Right lobe of liver (tissue), 6 donors: ENCODE measurements around the gene DHX40. TPM values are rescaled to one million over a fixed set of nuclear protein-coding genes. Genes with fewer than 3 reads are reported as not detected.

ENCODE experiments used
- ATAC-seq, 4 donors: fragments of 200-7000 bp; cut with Tn5 transposase; one replicate each; pipeline ENCODE4 v1.9.1; 2020; ENCODE audit warnings: mild to moderate bottlenecking in 4 of 4, moderate library complexity in 4 of 4
- DNase-seq, 3 donors: peaks; one replicate each; pipeline ENCODE4 v3.0.0-alpha.2; 2020
- H3K27ac ChIP-seq, 3 donors: fragments of 200-600 bp; one replicate each; pipeline ENCODE4 v1.8.0; 2022
- H3K27me3 ChIP-seq, 2 donors: fragments of 200-600 bp; one replicate each; pipeline ENCODE4 v1.8.0; 2022
- H3K36me3 ChIP-seq, 4 donors: fragments of 200-600 bp; sonication (generic) in 1 of 4; one replicate each; pipeline versions ENCODE4 v1.5.1 to v1.8.0; 2017 to 2022; ENCODE audit warnings: control low read depth in 1 of 4
- H3K4me1 ChIP-seq, 4 donors: fragments of 200-600 bp; sonication (generic) in 1 of 4; one replicate each; pipeline versions ENCODE4 v1.5.1 to v1.8.0; 2017 to 2022; ENCODE audit warnings: control low read depth in 1 of 4
- H3K4me3 ChIP-seq, 3 donors: fragments of 200-600 bp; one replicate each; pipeline ENCODE4 v1.8.0; 2022
- H3K9me3 ChIP-seq, 4 donors: fragments of 200-600 bp; sonication (generic) in 1 of 4; one replicate each; pipeline versions ENCODE4 v1.5.1 to v1.8.0; 2017 to 2022; ENCODE audit warnings: control low read depth in 1 of 4
- POLR2A ChIP-seq: fragments of 450-650 bp; IDR thresholded peaks from one replicate; pipeline ENCODE4 v1.6.1; 2017; ENCODE audit warnings: antibody characterized with exemption, mild to moderate bottlenecking
- WGBS: methylation state at CpG from one replicate; pipeline ENCODE4 v1.1.6; 2018; ENCODE audit warnings: low coverage, low lambda C conversion rate; ENCODE audit not compliant: insufficient coverage; ENCODE audit errors: missing lambda C conversion rate; 5-methylcytosine and 5-hydroxymethylcytosine counted together
- intact Hi-C, 2 donors: fragments of 100-400 bp; cut with DNase I; formaldehyde crosslinking; loops; one replicate each; pipeline versions ENCODE4 v1.11.2 to v1.14.1; 2022
- total RNA-seq, 6 experiments: library from RNA; depleted of rRNA in 2 of 6; stranded (reverse); fragments of >200 nt in 2 of 6; fragmentation: NEBNext Ultra II Directional in 3 of 6; extraction: Animal tissue kit (Norgen Biotek cat#: 25700) in 3 of 6; gene quantifications; one replicate each; pipeline versions ENCODE4 v1.1.0 to v1.2.4, GENCODE V29; 2016 to 2023
- TF ChIP-seq, protein P1 (sequence below), 4 donors: fragments of 200-600 bp in 3 of 4; fragments of 450-650 bp in 1 of 4; IDR thresholded peaks; one replicate each; pipeline versions ENCODE4 v1.5.1 to v1.8.0; 2016 to 2022; ENCODE audit warnings: antibody characterized with exemption in 4 of 4, mild to moderate bottlenecking in 2 of 4
- donor health status: DM: no; HTN: yes; CAD: no.
- donor health status: DM: no; HTN: no; CAD: no.
- donor health status: DM: no; HTN: no; CAD: no.
- donor health status: DM: no; HTN: yes; CAD: no.
- donor health status: DM: no; HTN: yes; CAD: no.

Gene DHX40
- total RNA-seq, 6 experiments from 2014 or later: 7.8 to 12.0 (median 9.4) TPM

DNA sequence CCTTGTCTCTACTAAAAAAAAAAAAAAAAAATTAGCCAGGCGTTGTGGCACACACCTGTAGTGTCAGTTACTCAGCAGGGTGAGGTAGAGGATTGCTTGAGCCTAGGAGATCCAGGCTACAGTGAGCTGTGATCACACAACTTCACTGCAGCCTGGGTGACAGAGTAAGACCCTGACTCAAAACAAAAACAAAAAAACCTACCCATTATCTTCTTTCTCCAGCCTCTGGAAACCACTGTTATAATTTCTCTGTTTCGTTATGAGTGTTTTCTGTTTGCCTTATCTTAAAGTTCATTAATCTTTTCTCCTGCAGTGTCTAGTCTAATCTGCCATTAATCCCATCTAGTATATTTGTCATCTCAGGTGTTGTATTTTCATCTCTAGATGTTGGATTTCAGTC, 35.7 kb downstream of the DHX40 start:
- no peak for ATAC-seq
- 83% methylated on average over 2 of the region's 2 CpGs for WGBS
- Histone ChIP-seq H3K4me1 (no peaks in the 10 kb centered on the region), H3K9me3 (no peaks in the 10 kb centered on the region), H3K4me3 (no peak overlapping the region), H3K27me3 (no peaks in the 10 kb centered on the region), H3K36me3 (peaks cover 0 to 30% (median 2%) of the 10 kb centered on the region in 4 donors), H3K27ac (no peak overlapping the region)
- TF ChIP-seq, protein P1, sequence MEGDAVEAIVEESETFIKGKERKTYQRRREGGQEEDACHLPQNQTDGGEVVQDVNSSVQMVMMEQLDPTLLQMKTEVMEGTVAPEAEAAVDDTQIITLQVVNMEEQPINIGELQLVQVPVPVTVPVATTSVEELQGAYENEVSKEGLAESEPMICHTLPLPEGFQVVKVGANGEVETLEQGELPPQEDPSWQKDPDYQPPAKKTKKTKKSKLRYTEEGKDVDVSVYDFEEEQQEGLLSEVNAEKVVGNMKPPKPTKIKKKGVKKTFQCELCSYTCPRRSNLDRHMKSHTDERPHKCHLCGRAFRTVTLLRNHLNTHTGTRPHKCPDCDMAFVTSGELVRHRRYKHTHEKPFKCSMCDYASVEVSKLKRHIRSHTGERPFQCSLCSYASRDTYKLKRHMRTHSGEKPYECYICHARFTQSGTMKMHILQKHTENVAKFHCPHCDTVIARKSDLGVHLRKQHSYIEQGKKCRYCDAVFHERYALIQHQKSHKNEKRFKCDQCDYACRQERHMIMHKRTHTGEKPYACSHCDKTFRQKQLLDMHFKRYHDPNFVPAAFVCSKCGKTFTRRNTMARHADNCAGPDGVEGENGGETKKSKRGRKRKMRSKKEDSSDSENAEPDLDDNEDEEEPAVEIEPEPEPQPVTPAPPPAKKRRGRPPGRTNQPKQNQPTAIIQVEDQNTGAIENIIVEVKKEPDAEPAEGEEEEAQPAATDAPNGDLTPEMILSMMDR (IDR thresholded peaks at IDR 0.05): no peak
- TF ChIP-seq POLR2A: no peak
- intact Hi-C loops: no loop called here
- DNase-seq: no peak

DNA sequence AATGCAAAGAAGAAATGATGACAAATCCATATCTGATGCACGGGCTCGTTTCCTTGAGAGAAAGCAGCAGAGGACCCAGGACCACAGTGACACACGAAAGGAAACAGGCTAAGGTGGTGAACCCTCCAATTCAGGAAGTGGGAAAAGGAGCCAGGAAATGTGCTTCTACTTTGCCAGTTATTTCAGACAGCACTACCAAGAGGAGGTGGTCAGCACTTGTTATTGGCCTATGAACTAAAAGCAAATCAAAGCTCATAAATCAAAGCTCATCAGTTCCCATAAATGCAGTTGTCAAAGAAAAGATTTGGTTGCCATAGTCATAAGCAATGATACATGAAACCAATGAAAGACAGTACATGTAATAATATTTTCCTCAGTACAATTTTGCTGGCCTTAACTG, 41.7 kb downstream of the DHX40 start:
- no peak overlapping the region for H3K4me3 ChIP-seq
- ATAC-seq (peak in 2 of 4 donors; percentile 22 to 40), DNase-seq (no peak)
- H3K27me3 ChIP-seq: no peaks in the 10 kb centered on the region
- H3K4me1 ChIP-seq: no peaks in the 10 kb centered on the region
- peaks cover 0 to 37% (median 4%) of the 10 kb centered on the region in 4 donors for H3K36me3 ChIP-seq
- H3K27ac ChIP-seq: no peak overlapping the region
- TF ChIP-seq, protein P1 (IDR thresholded peaks at IDR 0.05): no peak
- no peak for TF ChIP-seq POLR2A
- WGBS: 59% methylated on average over 3 of the region's 3 CpGs
- intact Hi-C loops: no loop called here
- H3K9me3 ChIP-seq: no peaks in the 10 kb centered on the region

DNA sequence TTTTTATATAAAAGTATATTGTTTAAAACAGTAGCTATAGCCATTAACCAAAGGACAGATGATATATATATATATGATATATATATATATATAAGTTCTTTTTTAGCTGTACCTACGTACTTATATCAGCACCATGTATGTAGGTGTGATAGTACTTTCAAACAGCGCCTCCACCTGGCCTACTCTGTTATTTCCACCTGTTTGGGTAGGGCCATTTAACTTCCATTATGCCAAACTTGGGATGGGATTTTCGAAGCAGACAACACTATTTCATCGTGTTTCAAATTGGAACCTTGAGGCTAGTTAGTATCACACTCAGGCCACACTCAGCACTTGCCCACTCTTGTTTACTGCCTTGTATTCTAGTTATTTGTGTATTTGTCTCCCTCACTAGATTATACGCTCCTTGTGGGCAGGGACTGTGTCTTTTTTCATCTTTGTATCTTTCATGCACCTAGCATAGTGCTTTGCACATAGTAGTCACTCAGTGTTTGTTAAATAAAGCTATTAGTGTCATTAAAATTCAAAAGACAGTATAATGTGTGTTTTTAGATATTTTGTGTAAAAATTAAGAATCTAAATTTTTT, 42.5 kb downstream of the DHX40 start:
- Histone ChIP-seq H3K4me3 (no peak overlapping the region), H3K27me3 (no peaks in the 10 kb centered on the region), H3K4me1 (no peaks in the 10 kb centered on the region), H3K36me3 (peaks cover 0 to 28% (median 4%) of the 10 kb centered on the region in 4 donors), H3K27ac (no peak overlapping the region), H3K9me3 (no peaks in the 10 kb centered on the region)
- ATAC-seq (no peak), DNase-seq (no peak)
- intact Hi-C loops: no loop called here
- TF ChIP-seq POLR2A: no peak
- TF ChIP-seq, protein P1 (IDR thresholded peaks at IDR 0.05): peak in 1 of 4 donors; percentile 24
- WGBS: 89% methylated on average over 5 of the region's 5 CpGs

DNA sequence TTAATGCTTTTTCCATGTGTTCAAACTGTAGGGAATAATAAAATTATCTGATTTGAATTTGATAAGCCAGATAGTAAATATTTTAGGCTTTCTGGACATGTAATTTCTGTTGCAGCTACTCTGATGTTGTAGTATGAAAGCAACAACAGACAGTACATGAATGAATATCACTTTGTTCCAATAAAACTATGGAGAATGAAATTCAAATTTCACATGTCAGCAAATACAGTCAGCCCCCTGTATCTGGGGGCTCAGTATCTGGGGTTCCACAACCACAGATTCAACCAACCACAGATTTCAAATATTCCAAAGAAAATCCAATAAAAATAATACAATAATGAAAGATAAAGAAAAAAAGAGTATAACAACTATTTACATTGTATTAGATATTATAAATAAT, 46.1 kb downstream of the DHX40 start:
- TF ChIP-seq POLR2A: no peak
- TF ChIP-seq, protein P1 (IDR thresholded peaks at IDR 0.05): no peak
- ATAC-seq (no peak), DNase-seq (no peak)
- H3K27me3 ChIP-seq: no peaks in the 10 kb centered on the region
- no peaks in the 10 kb centered on the region for H3K9me3 ChIP-seq
- intact Hi-C loops: no loop called here
- no peak overlapping the region for H3K4me3 ChIP-seq
- H3K4me1 ChIP-seq: no peaks in the 10 kb centered on the region
- H3K27ac ChIP-seq: no peak overlapping the region
- peaks cover 0 to 7% (median 2%) of the 10 kb centered on the region in 4 donors for H3K36me3 ChIP-seq
